ENCODE measurements around the gene DOCK8.
A peak's percentile ranks its signal among the peaks of the same experiment; 100 is the strongest.

The DOCK8 gene

GRCh38 chr9:469672-470551 lies 255.2 kb downstream of the DOCK8 start:
- peak; percentile 75 to 86 (median 78) for DNase-seq

DNA sequence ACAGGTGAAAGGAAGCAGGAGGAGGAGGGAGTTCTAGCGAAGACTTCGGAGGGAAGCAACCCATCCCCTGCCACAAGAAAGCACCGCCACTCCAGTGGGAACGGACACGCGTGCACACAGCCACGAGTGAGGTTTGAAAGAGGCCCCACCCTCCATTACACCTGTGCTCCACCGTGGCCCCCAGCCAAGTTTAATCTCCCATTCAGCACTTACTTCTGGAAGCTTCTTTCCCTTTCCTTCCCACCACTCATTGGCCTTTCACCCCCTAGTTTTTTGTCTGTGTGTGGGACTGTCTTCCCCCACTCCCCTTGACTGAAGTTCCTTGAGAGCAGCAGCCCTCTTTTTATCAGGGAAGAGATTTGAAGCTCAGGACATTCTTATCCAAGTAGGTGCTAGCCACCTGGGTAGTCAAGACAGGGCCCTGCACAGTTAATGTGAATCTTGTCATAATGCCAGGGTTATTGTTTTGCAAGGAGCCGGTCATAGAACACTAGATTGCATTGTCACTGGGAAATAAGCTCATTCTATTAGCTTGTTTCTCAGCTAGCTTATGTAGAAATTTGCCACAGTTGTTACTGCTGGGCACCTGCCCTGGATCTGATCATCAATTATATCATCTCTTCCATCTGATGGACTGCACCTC lies 256.0 kb downstream of the DOCK8 start:
- DNase-seq, result no peak

DNA sequence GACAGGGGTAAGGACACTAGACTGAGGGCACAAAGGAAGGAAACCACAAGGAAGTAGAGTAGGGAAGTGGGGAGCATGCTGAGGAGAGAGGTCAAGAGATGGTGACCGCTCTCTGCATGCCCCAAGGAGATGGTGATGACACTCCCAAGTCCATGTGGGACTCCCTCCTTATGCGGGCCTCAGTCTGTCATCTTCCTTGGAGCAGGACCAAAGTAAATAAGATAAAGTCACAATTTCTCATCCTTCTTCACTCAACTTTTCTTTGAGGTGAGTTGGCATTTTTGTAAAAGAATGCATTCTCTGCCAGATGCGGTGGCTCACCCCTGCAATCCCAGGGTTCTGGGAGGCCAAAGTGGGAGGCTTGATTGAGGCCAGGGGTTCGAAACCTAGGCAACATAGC lies 256.7 kb downstream of the DOCK8 start:
- no peak for DNase-seq

GRCh38 chr9:472479-473075 lies 257.9 kb downstream of the DOCK8 start:
- DNase-seq, result no peak

- no peak for DNase-seq
These were observed 262.5 kb downstream of the DOCK8 start for GRCh38 chr9:477193-477592.

DNA sequence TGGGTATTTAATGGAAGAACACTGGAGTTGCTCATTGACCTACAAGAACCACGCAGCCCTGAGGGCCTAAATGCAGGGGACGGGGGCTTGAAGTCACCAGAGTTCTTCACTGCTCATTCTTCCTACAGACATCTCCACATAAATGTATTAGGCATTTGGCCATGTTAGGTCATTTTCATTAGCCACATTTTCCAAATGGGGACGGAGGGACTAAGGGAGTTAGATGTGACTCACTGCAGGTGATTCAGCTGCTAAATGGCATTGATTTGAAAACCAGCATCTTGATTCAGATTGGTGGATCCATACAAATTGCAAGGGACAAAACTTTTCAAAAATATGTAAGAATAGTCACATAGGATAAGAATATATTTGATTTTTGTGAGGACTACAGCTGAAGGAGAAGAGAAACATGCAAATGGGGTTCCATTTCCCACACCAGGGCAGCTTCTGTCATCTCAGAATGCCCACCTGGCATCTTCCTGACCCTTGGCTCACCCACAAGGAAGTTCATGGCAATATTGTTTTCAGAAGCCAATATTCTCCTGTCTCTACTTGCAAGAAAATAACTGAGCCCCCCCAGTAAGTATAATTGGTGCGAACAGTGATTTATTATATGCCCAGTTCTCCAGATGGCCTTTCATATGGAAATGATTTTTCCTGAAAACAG lies 264.8 kb downstream of the DOCK8 start:
- DNase-seq, result no peak

GRCh38 chr9:479971-480350 lies 265.3 kb downstream of the DOCK8 start:
- no peak for DNase-seq

- no peak for DNase-seq
These were observed 268.1 kb downstream of the DOCK8 start for GRCh38 chr9:482739-483138.

DNA sequence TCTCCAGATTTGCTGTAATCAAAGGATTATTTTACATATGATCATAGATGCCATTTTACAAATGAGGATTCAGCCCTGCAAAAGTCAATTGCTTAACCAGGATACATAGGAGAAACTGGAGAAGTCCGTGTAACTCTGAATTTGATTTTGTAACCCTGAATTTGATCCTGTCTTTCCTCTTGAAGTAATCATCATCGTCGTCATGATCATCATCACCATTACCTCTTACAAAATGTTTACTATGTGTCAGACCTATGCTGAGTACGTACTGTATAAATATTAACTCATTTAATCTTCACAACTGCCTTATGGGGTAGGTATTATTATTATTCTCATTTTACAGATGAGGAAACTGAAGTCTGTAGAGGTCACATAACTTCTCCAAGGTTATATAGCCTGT lies 271.5 kb downstream of the DOCK8 start:
- no peak for DNase-seq

GRCh38 chr9:487429-487828 lies 272.8 kb downstream of the DOCK8 start:
- DNase-seq, result no peak

DNA sequence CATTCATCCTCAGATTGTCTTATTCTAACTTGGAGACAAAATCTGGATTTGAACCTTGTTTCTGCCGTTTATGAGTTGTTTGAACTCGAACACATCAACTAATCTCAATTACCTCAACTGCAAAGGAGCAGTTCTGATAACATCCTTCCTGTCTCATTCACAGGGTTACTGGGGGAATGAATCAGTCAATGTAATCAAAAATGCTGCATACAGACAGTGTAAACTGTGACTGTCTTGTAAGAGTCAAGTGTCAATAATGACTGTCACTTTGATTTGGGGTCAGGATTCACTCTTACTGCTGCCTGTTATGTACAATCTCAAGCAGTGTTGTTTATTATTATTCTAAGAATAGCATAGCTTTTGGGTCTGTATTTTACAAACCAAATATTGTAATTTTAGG lies 273.8 kb downstream of the DOCK8 start:
- DNase-seq, result no peak

GRCh38 chr9:489198-490197 lies 274.8 kb downstream of the DOCK8 start:
- DNase-seq, result no peak

DNA sequence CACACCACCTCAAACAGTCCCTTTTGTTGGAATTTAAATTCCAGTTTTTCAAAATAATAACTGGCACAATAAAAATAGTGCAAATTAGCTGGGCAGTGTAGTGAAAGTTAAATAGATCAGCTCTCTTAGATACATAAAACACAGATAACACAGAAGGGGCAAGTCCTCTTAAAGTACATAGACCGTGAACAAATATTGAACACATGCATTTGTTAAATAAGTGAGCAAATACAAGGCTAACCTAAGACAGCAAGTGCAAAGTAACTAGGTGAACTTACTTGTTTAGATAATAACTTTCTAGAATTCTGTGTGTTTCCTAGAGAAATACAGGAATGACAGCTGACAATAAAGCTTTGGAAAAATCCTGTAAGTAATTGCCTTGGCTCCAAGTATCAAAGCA lies 280.1 kb downstream of the DOCK8 start:
- DNase-seq, result no peak

DNA sequence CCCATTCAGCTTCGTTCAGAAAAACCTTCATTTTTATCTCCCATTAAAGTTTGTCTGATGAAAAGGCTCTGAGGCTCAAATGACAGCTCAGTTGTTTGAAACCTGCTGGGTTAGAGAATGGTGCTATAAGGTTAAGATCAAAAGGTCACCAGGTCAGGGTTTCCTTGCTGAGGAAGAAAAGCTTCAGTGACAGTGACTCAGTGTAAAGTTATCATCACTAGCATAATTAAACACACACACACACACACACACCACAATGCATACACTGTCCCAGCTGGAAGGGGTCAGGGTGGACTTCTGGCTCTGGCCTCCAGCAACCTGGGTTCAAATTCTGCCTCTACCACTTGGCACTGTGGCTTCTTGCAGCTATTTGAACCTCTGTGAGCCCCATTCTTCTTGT lies 281.1 kb downstream of the DOCK8 start:
- no peak for DNase-seq

DNA sequence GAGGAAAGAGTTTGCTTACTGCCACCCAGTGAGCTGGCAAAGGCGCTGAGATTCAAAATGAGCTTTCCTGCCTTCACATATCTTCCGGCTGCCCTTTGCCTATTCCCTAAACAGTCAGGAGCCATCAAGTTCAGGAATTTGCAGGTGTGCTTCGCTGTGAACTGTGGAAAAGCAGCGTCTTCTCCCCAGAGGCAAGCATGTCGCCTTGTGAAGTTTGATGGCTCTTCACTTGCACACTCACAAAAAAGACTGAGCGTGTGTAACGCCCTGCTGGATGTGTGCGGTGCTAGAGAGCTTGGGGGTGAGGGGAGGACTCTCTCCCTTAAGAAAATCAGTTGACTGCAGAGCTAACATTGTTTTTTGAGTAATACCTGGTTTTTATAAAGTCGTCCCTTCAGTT lies 288.7 kb downstream of the DOCK8 start:
- no peak for DNase-seq

DNA sequence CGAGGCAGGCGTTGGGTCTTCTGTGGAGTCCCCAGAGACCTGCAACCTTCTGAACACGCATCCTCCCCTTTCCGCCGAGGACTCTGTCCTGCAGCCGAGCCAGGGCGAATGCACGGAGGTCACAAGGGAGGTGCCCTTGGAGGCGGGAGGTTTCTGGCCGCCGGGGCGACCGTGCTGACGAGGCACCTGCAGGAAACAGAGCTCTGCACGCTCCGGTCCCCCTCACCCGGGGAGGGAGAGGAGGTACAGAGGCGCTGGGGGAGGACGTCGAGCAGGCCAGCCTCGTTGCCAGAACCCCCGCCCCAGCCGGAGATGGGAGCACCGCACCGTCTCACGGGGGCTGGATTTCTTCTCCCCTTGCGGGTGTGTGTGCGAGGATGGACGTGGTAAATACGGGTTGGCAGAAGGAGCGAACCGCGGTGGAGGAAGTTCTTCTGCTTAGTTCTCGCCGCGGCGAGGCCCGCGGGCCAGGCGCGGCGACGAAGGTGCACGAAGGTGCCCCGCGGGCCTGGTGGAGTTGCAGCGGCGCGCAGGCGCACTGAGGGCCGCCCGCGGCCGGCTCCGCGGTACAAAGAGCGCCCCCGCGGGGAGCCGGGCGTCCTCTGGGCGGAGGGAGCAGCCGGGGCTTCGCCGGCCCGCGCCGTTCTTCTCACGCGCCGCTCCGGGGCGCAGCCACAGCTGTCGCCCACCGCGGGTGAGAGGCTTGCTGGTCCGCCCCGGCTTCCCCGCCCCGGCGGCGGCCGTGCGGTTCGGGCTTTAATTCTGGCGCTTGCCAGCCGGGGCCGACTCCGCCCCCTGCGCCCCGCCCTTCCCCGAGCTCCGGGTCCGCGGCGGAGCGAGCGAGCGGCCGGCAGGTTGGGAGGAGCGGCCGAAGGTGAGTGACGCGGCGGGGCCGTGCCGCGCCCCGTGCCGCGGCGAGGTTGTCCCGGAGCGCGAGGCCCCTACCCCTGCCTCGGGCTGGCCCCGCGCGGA lies 289.5 kb downstream of the DOCK8 start, which contains the start of gene KANK1:
Gene KANK1 (plus strand): TSS at position 815 of the 972 bp plus-strand sequence.
- DNase-seq, result peak; percentile 48 to 70 (median 64)

- DNase-seq, result no peak
These were observed 290.5 kb downstream of the DOCK8 start for GRCh38 chr9:504921-505740.

DNA sequence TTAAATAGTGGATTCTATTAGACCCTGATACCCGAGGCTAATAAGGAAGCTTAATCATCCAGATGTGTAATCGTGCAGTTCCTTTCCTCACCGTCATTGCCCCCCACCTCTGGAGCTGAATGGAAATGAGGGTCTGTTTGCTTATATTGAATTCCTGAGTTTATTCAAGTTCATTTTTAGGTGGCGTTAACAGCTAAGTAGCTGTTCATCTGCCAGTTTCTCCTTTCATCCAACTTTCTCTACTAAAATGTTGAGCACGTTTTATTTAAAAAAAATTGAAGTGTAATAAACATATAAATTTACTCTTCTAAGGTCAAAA lies 291.0 kb downstream of the DOCK8 start:
- no peak for DNase-seq

DNA sequence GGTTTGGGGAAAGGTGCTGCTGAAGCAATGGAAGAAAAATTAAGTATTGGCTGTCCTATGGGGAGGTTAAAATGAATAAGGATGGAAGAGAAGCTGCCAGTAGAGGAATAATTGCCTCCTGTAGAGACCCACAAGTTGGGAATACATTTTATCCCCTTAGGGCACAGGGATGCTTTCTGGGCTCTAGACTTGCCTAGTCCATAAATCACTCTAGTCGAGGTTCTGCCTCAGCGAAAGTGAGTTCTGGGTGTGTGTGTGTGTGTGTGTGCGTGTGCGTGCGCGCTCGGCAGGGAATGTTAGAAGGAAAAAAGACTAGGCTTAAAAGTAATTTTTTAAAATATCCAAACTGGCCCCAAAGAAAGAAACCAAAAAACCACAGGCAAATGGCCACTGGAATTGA lies 291.6 kb downstream of the DOCK8 start:
- DNase-seq, result no peak

DNA sequence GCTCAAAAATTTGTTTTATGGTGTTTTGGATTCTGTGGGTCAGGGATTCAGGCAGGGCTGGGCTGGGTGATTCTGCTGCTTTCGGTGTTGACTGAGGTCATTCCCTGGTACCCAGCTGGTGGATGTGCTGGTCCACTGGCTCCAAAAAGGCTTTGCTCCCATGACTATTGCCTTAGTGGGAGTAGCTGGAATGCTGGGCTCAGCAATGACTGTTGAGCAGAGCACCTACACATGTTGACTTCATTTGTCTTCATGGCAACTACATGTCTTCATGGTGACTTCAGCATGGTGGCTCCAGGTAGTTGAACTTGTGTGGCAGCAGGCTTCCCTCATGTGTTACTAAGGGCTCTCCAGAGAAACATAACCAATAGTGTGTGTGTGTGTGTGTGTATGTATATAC lies 297.2 kb downstream of the DOCK8 start:
- no peak for DNase-seq

Measured in activated CD4-positive, CD25-positive, alpha-beta regulatory T cell (primary cell).